HPDE6-E6E7 (cell line): ENCODE measurements around the gene SOHLH2.

ENCODE experiments used
- DNase-seq: peaks from one replicate; pipeline ENCODE4 v3.0.0; 2011; ENCODE audit warnings: missing footprints; ENCODE audit errors: extremely low spot score

The SOHLH2 gene, protein sequence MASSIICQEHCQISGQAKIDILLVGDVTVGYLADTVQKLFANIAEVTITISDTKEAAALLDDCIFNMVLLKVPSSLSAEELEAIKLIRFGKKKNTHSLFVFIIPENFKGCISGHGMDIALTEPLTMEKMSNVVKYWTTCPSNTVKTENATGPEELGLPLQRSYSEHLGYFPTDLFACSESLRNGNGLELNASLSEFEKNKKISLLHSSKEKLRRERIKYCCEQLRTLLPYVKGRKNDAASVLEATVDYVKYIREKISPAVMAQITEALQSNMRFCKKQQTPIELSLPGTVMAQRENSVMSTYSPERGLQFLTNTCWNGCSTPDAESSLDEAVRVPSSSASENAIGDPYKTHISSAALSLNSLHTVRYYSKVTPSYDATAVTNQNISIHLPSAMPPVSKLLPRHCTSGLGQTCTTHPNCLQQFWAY

DNA sequence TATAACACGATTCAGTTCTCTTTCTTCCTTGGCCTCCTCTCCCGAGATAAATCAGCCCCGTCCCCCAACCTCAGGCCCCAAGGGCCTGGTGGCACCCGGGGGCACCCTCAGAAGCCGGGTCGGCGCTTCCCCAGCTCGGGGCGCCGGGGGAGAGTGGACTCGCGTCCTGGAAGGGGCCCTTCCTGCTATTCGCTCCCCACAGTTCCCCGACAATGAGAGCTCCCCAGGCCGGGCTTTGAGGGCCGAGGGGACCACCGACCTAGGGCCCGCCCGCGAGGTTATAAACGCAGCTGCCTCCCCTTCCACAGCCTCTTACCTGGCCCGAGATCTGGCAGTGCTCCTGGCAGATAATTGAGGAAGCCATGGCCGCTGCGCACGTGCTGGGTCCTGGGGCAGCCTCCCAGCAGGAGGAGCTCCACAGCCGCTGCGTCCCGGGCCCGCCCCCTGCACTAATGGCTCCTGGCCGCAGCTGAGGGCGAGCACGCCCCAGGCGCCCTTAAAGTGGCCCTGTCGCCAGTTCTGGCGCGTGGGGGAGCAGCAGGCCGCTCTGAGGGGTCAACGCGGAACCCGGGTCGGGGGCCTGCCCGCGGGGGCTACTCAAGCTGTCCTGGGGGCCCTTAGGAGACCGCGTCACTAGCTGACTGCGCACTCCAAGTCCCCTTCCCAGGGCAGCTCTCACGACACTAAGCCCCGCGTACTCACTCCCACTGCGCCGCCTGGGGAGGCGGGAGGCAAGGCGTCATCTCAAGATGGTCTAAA lies at the start of gene SOHLH2:
TSS of gene SOHLH2 (minus strand) at position 394 of the 759 bp plus-strand sequence. CDS start at position 364, 30 bp downstream.
- DNase-seq = no peak

DNA sequence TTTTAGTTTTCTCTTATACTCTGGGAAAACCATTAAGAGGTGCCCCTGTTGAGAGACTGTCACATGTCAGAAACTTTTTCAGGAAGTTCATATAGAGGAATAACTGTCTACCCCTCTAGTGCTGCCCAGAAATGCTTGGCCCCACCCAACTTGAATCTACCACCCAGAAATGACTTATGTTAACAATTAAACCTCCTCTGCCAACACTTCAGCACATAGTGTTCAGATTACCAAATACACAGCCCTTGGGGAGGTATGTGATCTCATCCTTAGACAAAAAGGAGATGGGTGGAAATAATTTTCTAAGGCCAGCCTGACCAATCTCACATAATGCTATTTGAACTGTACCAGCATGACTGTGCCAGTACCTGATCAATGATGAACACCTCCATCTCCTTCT lies 47.6 kb upstream of the SOHLH2 start:
- DNase-seq = no peak

DNA sequence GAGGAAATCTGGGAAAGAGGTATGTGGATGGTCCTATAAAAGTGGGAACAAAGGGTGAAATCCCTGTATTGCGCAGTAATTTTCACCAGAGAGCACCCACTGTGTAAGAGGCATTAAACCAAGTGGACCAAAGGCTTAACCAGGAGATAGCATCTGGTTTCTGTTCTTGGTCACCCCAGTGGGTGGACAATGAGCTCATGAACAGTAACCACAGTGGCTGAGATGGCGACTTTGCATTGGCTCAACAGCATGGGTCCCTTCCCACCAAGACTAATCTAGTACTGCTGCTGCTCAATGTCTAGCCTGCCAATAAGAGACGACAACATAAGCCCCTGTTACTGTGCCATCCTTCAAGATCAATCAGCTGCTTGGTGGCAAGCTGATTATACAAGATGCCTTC lies 46.7 kb upstream of the SOHLH2 start:
- DNase-seq = no peak

DNA sequence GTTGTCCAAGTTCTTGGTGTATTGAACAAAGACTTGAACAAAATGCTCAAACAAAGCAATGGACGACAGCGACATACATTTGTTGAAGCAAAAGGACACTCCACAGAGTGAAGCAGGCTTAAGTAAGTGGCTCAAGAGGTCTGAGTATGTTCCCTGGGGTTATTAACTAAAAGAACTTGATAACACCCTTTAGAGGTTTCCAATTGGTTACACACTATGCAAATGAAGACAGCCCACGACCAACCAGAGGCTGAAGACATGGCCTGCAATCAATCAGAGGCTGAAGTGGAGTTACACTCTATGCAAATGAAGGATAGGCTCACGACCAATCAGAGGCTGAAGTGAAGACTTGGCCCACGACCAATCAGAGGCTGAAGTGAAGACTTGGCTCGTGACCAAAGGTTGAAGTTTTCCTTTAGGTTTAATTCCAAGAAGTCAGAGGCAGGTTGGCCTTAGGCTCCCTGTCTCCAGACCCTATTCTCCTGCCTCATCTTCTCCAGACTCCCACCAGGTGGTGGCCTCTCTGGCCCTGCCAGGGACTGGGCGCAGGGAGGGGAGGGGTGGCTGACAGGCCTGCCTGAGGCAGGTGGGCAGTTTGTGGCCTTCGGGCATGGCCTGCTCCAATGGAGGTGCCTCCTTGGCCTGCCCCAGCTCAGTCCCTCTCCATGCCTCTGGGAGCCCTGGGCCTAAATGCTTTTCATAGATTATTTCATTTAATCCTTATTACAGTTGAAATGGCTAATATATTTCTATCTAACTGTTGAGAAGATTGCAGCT lies 45.2 kb upstream of the SOHLH2 start:
- no peak for DNase-seq

DNA sequence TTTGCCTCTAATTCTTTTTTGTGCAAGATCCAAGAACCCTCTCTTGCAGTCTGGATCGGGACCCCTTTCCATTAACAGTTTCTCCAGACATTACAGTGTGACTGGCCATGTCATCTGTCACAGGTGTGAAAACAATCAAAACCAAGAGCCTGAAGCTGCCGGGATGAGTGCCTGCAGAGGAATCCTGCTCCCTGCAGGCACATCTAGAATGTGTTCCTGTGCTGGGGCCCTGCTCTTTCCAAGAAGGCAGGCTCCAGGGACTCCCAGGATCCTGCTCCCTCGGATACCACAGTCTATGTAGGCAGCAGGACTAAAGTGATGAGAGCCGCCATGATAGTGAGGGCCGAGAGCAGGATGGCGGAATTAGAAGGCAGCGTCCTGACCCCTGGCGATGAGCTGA lies 44.5 kb upstream of the SOHLH2 start:
- no peak for DNase-seq

DNA sequence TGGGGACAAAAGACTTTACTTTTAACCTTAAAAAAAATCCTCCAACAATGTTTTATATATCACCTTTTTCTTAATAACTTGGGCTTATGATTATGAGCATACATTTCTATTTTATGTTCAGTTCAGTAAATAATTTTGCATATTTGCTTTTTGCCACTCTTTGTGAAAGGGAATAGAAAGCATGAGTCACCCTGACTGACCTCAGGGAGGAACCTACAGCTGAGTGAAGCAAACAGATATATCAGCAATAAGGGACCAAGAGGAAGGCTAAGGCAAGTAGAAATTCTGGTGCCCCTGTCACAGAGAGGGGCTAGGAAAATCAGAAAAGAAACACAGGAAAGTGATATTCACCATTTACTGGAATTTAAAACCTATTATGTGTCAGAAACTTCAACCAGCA lies 37.2 kb upstream of the SOHLH2 start:
- no peak for DNase-seq

DNA sequence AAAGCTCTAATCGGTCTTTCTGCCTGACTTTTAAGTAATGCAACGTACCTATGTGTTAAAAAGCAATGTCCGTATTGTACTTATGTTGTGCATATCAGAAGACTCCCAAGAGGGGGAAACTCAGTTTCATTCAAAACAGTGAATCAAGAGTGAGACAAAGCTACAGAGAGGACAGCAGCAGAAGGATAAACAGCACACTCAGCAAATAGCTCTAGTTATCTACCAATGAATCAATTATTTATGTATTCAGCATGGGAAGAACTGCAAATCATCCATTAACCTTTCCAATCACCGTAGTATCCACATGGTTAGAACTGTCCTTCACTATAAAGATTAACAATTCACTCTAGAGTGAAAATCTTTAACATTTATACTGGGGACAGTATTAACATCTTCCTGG lies 36.7 kb upstream of the SOHLH2 start:
- DNase-seq = no peak

DNA sequence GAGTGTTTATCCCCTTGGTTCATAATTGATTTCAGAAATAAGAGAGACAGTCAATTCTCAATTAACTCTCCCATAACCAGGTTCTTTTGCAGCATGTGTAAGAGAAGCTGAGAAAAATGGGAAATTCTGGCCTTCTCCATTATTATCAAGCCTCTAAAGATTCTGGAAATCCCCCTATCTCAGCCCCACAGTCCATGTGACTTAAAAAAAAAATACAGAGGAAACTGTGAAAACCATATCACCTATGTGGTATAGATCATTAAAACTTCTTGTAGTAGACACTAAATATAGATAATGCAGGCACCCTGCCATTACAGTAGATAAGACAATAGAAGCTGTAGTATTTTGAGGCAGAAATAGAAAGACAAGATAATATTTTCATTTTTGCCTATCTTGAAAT lies 34.3 kb upstream of the SOHLH2 start:
- DNase-seq = no peak

DNA sequence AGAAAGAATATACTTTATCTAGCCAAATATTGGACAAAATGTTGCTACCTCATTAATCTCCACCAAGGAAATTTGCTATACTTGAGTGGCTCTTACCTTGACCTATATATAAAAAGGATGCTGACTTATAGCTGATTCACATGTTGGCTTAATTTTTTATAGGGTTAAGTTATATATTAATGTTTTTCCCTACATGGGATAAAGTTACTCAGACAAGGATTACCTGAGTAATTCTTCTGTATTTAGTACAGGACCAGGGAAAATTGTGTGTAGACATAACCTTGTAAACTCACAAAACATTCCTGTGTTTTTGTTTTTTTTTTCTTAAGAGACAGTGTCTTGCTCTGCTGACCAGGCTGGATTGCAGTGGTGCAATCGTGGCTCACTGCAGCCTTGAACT lies 30.6 kb upstream of the SOHLH2 start:
- DNase-seq = no peak

DNA sequence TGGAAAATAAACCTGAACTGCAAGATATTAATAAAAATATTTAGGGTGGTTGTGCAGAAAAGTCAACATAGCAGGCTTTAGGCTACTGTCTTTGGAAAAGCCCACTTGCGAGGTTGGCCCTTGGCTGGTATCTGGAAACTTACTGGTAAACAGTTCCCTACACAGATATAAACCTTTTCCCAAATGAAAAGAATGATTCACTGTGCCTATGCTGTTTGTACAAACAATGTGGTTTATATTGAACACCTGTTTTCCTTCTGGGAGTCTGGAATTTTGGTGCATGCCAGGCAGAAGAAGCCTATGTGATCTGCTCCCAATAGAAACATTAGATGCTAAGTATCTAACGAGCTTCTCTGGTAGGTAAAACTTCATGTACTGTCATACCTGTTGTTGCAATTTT lies 29.7 kb upstream of the SOHLH2 start:
- DNase-seq = no peak

DNA sequence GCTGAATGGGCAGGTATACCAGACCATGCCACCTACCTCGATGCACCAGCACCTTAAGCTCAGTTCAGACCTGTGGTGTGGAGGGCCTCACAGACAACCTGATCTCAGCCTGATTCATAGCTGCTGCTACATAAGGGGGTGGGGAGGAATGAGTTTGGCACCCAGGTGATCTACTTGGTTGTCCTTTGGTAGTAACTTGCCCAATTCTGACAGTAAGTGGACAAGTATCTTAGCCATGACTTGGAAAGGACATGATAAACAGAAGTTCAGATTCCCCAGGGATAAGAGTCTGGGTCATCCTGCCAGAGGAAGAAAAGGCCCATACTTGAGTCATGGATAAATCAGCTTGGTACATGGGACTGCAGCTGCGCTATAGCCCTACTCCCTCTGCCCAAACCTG lies 28.4 kb upstream of the SOHLH2 start:
- DNase-seq = no peak

DNA sequence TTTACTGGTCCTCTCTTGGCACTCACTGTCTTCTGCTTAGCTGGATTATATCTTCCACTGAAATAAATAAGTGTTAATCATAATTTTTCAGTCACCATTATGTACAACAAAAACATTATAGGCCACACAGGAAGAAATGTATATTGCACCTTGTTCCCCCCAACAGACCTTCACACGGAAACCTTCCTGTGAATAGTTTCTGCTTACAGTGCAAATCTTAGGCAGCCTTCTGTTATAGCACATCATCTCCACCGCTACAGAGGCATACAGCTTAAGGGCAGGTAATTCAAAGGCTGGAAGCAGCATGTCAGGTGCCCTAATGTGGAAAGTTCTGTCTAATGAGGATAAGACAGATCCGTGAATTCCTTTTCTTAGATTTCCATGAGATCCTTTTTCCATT lies 16.9 kb upstream of the SOHLH2 start:
- no peak for DNase-seq

DNA sequence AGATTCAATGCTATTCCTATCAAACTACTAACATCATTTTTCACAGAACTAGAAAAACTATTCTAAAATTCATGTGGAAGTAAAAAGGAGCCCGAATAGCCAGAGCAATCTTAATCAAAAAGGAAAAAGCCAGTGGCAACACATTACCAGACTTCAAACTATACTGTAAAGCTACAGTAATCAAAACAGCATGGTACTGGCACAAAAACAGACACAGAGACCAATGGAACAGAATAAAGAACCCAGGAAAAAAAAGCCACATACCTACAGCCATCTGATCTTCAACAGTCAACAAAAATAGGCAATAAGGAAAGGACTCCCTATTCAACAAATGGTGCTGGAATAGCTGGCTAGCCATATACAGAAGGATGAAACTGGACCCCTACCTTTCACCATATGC lies 10.4 kb upstream of the SOHLH2 start:
- no peak for DNase-seq

DNA sequence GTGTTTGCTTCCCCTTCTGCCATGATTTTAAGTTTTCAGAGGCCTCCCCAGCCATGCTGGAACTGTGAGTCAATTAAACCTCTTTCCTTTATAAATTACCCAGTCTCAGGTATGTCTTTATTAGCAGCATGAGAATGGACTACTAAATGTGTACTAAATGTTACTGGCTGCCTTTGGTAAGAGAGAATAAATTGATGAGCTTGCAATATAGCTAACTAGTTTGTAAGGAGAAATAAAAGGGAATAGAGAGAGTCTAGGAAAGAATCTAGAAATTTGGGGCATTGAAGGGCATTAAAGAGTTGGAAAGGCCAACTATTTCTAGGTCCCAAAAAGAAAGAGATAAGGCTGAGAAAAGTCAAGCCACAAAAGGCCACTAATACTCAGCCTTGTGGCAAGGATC lies 5.5 kb upstream of the SOHLH2 start:
- no peak for DNase-seq

DNA sequence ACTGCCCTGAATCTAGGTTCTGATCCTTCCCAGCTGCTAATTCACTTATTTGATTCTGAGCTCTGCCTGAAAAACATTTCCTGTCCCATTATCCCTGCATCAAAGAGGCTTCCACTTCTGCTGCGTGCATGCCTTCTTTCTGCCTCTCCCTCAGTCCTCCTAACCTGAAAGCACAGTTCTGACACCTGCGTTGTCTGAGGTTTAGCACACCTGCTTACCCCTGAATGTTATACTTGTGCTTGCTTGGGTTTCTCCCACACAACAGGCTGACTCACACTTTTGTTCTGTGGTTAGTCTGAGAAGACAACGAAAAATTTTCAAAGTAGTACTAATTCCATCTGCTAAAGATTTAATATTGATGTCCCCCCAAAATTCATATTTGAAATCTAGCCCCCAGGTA lies 3.1 kb upstream of the SOHLH2 start:
- DNase-seq = no peak

DNA sequence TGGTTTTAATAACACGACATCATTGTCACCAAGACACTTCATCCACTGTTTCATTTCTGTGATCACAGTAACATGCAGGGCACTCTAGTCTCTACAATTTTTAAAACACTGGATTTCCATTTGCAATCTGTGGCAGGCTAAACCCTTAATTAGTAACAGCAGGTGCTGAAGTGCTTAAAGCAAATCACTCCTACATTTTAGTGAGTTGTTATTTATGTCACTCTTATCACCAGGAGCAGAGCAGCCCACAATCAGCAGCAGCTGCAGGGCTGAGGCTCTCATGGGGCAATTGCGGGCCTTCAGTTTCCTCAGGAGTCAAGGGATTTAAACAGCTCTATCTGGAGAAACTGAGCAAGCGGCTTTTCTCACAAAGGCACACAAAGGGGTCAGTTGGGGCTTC lies 1.6 kb downstream of the SOHLH2 start:
- DNase-seq = no peak

DNA sequence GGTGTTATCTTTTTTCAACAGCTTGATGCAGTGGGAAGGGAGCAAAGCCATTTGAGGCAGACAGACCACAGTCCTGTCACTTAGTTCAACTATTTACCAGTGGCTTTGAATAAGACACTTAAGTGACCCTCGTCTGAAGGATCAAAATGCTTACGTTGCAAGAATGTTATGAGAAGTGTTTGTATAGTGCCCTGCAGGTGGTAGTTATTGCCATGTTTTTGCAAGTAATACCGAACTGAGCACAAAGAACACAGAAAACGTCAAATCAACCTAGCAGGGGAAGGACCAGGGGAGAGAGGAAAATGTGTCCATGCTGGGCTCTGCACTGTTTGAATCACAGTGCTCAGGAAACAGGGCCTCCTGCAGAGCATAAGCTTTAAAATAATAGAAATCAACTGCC lies 2.8 kb downstream of the SOHLH2 start:
- no peak for DNase-seq

DNA sequence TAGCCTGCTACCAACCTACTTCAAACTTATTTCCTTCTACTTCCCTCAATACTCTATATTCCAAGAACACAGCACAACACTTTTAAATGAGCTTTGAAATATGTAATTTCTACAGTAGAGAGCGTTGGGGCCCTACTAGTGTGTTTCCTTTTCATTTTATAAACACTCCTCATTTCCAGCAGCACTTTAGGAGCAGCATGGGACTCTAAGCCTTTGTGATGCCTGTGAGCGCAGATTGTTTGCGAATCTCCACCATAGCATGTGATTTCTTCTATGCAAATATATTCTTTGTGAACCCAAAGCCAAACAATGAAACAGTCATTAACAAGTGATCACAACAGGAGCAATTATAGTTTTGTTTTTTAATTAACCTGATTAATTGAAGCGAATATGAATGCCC lies 3.6 kb downstream of the SOHLH2 start:
- DNase-seq = no peak

DNA sequence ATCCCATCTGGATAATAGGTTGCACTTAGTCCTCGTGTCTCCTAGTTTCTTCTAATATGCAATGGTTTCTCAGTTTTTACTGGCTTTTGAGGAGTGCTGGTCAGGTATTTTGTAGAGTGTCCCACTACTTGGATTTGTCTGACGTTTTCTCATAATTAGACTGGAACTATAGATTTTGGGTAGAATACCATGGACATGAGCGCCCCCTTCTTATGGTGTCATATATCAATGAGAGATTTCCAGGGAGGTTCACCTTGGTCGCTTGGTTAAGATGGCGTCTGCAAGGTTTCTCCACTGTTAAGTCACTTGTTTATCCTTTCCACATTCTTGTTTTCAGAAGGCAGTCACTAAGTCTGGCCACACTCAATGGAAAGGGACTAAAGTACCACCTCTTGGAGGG lies 6.7 kb downstream of the SOHLH2 start:
- DNase-seq = no peak

DNA sequence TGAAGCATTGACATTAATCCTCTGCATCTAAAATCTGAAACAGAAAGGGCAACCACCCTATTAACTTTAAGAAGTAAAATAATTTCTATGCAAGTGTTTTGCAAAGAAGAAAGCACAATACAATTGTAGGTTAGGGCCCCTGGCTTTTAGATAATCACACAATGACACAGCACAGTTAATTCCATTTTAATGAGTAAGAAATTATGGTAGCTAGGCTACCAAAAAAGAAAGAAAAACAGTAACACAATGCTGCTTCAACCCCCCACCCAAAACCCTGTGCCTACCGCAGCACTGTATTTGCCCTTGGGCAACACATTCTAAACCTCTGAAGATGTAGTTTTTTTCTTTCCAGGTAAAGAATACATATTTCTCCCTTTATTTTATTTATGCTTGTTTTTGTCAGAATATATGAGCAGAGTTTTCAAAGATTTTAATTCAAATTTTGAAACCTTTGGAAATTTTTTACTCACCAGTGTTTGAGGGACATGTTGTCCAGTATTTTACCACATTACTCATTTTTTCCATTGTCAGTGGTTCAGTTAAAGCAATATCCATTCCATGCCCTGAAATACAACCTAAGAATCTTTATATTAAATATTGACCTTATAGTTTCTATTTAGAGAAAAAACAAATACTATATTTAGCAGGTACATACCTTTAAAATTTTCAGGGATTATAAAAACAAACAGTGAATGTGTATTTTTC lies 21.1 kb downstream of the SOHLH2 start:
- peak; percentile 0 for DNase-seq

DNA sequence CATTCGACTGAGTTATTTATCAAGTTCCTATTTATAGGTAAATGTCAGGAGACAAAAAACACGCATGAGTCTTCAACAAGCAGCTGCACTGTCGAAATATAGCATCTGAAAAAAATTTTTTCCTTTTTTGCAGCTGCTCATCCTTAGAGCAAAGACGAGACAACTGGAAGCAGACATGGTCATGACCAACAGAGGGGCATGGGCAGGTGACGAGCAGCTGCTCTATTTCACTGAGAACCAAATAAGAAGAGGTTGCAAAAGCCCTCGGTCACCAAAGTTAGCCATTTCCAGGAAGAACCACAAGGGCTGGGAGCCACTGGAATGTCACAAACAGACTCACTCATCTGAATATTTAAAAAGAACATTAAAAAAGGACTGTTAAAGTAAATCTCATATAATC lies 22.2 kb downstream of the SOHLH2 start:
- DNase-seq = no peak

DNA sequence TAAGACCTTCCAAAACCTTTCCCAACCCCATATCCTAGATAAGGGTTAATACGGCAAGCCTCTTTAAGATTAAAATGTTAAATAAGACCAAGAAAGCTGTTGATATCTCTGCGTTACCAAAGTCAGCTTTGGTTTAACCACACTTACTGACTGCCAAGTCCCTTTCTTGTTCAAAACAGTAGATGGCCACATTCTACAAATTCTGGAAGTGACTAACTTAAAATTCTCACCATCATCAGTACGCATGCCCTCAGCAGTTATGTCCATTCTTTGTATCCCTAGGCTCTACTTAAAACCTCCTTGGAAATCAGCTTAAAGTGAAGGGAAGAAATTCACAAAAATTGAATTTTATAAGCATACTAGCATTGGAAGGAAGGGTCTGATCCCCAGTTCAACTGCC lies 23.6 kb downstream of the SOHLH2 start:
- DNase-seq = no peak
